GM21825 (cell line): ENCODE results near the gene ANO4.
"Not testable (repeated sequence)": the region's sequence is repeated elsewhere in the genome, so short reads cannot be mapped to it uniquely, and the experiment has no call there.

ENCODE experiments used
- ATAC-seq: cut with Tn5 transposase; IDR thresholded peaks from one replicate; pipeline ENCODE4 v1.9.1; 2021; ENCODE audit warnings: mild to moderate bottlenecking, moderate library complexity; ENCODE audit not compliant: unreplicated experiment

Gene ANO4

DNA sequence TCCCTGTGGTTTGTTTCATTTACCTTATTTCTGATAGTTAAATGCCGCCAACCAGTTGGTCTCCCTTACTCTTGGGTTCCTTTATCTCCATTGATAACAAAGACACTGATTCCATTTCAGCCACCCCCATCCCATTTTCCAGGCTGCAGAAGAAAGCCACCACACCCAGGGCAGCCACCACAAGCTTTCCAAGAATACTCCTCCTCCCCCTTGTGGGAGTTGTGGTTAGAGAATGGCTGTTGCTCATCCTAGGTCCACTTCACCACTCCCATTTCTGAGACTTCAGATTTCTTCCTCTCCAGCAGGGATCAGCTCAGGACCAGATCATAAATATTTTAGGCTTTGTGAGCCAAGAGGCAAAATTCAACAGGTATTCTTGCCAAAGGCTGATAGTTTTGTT is 73.9 kb downstream of the ANO4 start:
- ATAC-seq, result no peak

- no peak for ATAC-seq
These were observed 76.7 kb downstream of the ANO4 start for GRCh38 chr12:100871195-100871734.

- no peak for ATAC-seq
These were observed 80.6 kb downstream of the ANO4 start for GRCh38 chr12:100875156-100875555.

DNA sequence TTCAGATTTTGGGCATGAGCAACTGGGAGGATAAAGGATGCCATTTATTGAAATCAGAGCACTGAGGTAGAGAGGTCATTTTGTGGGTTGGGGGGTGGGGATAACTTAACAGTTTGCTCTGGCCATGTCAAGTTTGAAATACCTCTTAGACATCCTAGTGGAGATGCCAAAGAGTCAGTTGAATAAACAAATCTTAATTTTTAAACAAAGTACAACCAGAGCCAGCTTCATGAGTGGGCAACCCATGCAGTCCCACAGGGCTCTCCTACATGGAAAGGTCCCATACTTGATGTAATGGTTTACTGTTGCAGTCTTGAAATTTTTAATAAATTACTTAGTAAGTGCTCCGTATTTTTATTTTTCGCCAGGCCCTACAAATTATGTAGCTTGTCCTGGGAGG is 81.2 kb downstream of the ANO4 start:
- no peak for ATAC-seq

GRCh38 chr12:100877776-100878175 is 83.2 kb downstream of the ANO4 start:
- no peak for ATAC-seq

GRCh38 chr12:100895192-100895591 is 100.6 kb downstream of the ANO4 start:
- ATAC-seq, result no peak

- no peak for ATAC-seq
These were observed 101.6 kb downstream of the ANO4 start for GRCh38 chr12:100896192-100896591.

GRCh38 chr12:100897240-100897639 is 102.7 kb downstream of the ANO4 start:
- ATAC-seq, result no peak

- ATAC-seq, result no peak
These were observed 104.7 kb downstream of the ANO4 start for GRCh38 chr12:100899301-100899700.

DNA sequence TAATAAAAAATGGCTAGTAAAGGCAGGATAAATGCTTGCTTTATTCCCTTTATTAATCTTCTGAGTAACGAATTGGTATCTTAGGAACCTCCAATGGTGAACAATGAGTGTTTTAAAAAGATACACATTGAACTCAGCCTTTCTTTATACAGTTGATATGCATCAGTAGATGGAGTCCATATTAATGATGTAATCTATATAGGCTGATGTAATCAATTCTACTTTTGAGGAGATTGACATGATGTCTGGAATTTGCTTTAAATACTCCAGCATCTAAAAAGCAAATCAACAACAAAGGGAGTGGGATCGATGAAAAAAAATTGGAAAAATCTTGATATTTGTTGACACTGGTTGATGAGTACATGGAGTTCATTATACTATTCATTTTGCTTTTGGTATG is 106.2 kb downstream of the ANO4 start:
- no peak for ATAC-seq

GRCh38 chr12:100901266-100901665 is 106.7 kb downstream of the ANO4 start:
- ATAC-seq, result no peak

DNA sequence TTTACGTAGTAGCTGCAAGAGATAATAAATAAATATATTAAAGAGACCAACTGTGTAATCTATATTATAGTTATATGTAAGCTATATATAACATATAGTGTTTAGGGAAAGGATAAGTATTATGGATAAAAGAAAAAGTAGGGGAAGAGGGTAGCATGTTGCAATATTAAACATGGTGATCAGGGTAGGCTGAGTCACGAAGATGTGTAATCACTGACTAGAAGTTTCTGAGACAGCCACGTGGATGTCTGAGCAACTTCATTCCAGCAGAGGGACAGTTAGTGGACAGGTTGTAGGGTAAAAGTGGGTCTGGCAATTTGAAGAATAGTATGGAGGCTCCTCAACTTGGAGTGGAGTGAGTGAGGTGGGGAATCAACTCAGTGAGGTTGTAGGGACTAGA is 109.7 kb downstream of the ANO4 start:
- ATAC-seq, result no peak

DNA sequence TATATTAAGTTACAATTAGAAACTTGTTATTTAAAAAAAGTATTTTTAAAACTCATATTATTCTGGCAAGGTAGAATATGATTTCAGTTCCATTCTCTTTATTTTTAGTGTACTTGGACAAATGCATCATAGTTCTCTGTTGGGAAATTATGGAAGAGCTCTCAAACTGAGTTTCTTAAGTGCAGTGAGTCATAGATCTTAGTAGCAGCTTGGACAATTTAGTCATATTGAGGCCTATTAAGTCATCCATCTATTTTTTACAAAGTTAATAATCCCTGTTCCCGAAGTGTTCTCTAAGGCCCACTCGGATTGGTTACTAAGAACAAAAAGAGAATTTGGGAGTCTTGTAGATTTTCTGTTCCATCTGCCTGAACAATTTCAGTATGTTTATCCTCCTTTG is 113.9 kb downstream of the ANO4 start:
- no peak for ATAC-seq

GRCh38 chr12:100913872-100914592 is 119.5 kb downstream of the ANO4 start:
- ATAC-seq, result no peak

DNA sequence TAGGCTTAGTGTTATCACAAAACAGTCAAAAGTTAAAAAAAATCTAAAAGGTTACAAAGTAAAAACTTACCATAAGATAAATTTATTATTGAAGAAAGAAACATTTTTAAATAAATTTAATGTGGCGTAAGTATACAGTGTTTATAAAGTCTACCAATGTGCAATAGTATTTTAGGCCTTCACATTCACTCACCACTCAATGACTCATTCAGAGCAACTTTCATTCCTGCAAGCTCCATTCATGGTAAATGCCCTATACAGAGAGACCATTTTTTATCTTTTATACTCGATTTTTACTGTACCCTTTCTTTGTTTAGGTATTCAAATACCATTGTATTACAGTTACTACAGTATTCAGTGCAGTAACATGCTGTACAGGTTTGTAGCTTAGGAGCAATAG is 124.5 kb downstream of the ANO4 start:
- no peak for ATAC-seq

DNA sequence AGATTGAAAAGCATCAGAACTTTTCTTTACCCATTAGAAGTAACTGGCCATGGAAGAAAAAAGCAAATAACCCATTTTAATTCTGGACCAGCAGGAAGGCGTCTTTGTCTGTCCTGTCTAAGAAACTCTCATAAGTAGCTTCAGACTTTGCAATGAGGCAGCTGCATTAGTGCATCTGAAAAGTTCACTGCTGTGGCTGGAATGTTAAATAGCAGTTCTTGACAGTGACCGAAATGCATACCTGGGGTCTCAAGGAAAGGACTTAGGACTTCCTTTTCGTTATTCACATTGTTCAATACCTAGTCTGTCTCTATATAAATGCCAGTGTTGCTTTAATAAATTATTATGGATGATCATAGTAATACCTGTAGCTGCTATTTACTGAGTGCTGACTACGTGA is 125.9 kb downstream of the ANO4 start:
- ATAC-seq, result no peak

GRCh38 chr12:100926669-100927248 is 132.2 kb downstream of the ANO4 start:
- ATAC-seq, result no peak

- ATAC-seq, result no peak
These were observed 133.2 kb downstream of the ANO4 start for GRCh38 chr12:100927826-100928225.

- no peak for ATAC-seq
These were observed 138.0 kb downstream of the ANO4 start for GRCh38 chr12:100932571-100932970.

GRCh38 chr12:100933531-100933930 is 139.0 kb downstream of the ANO4 start:
- not testable (repeated sequence) for ATAC-seq

GRCh38 chr12:100935929-100936328 is 141.4 kb downstream of the ANO4 start:
- ATAC-seq, result no peak

DNA sequence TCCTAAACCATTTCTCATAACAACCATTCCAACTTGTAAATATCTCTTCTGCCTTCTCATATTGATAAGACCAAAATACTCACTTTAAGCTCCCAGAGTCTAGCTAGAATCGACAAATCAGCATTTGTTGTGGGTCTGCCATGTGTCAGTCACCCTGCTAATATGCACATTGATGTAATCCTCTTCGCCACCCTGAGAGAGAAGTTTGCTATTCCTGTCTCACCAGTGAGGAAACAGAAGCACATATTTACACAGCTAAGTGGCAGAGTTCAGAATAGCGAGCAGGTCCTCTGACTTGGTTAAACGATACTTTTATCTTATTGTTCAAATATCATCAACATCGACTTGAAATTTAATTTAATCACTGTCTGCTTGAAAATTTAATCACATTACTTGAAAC is 142.1 kb downstream of the ANO4 start:
- ATAC-seq, result no peak

DNA sequence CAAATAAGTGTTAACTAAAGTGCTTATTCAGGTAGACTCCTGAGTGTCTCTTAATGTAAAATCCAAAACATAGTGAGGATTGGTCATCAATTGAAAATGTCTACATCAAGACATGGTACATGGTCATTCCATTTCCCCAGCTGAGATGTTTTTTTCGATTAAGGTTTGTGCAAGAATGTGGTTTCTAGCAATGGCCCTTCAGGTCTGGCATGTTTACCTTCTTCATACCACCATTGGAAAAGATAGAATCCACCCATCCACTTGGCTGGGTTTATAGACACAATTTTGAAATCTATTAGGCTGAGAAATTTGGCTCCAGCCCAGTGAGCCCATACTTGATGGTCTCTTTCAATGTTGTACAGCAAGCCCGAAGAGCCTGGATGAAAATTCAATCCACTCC is 145.9 kb downstream of the ANO4 start:
- no peak for ATAC-seq
